ENCODE results near the gene TDRD10.

Gene TDRD10

GRCh38 chr1:154533952-154534844, 32.2 kb downstream of the TDRD10 start:
- no peaks in the 10 kb centered on the region for H3K79me1 ChIP-seq (ENCODE audit: low read length)
- H4K8ac ChIP-seq (ENCODE audit: low read depth, low read length): no peak overlapping the region
- H3K9me3 ChIP-seq (ENCODE audit: insufficient read depth, low read depth, low read length): peaks cover 8% of the 10 kb centered on the region
- WGBS (ENCODE audit: extremely low coverage, insufficient coverage, insufficient read length): no CpG with 5 or more reads among the region's 11 CpGs
- H2BK12ac ChIP-seq (ENCODE audit: low read length): no peak overlapping the region
- no peak overlapping the region for H3K27ac ChIP-seq (ENCODE audit: low read depth, low read length)
- no peak overlapping the region for H2AFZ ChIP-seq (ENCODE audit: insufficient read depth, low read length, poor library complexity)
- H2BK5ac ChIP-seq (ENCODE audit: low read depth, low read length, poor library complexity): no peak overlapping the region
- H3K4me1 ChIP-seq (ENCODE audit: control insufficient read depth in 1 of 2, insufficient read depth in 2 of 2, low read length in 2 of 2): no peaks in the 10 kb centered on the region
- H3K4me3 ChIP-seq (ENCODE audit: low read depth, low read length): no peak overlapping the region
- no peak overlapping the region for H4K91ac ChIP-seq (ENCODE audit: low read depth, low read length)
- H4K12ac ChIP-seq (ENCODE audit: low read depth, low read length): no peak overlapping the region
- peak; percentile 56 to 66 for DNase-seq
- H3K36me3 ChIP-seq (ENCODE audit: control insufficient read depth in 1 of 2, insufficient read depth in 2 of 2, low read length in 2 of 2): no peaks in the 10 kb centered on the region
- H2AK5ac ChIP-seq (ENCODE audit: low read length): no peak overlapping the region
- H3K27me3 ChIP-seq (ENCODE audit: insufficient read depth, low read length): no peaks in the 10 kb centered on the region
- H3K9ac ChIP-seq (ENCODE audit: low read length): no peak overlapping the region
- H3K14ac ChIP-seq (ENCODE audit: low read length): no peak overlapping the region
- no peak overlapping the region for H3K4ac ChIP-seq (ENCODE audit: low read depth, low read length)
- H2BK120ac ChIP-seq (ENCODE audit: insufficient read depth, low read length, poor library complexity): no peak overlapping the region
- H3K23ac ChIP-seq (ENCODE audit: low read length): no peak overlapping the region
- H3K18ac ChIP-seq (ENCODE audit: low read length): no peak overlapping the region
- no peaks in the 10 kb centered on the region for H3K79me2 ChIP-seq (ENCODE audit: control insufficient read depth, insufficient read depth, low read length, poor library complexity)
- H3K4me2 ChIP-seq (ENCODE audit: low read length): no peak overlapping the region

GRCh38 chr1:154536570-154536969, 34.6 kb downstream of the TDRD10 start:
- Histone ChIP-seq H3K23ac (ENCODE audit: low read length) (no peak overlapping the region), H3K27ac (ENCODE audit: low read depth, low read length) (no peak overlapping the region), H3K4me1 (ENCODE audit: control insufficient read depth in 1 of 2, insufficient read depth in 2 of 2, low read length in 2 of 2) (no peaks in the 10 kb centered on the region), H2BK5ac (ENCODE audit: low read depth, low read length, poor library complexity) (no peak overlapping the region), H3K36me3 (ENCODE audit: control insufficient read depth in 1 of 2, insufficient read depth in 2 of 2, low read length in 2 of 2) (no peaks in the 10 kb centered on the region), H2BK12ac (ENCODE audit: low read length) (no peak overlapping the region), H2BK120ac (ENCODE audit: insufficient read depth, low read length, poor library complexity) (no peak overlapping the region), H4K8ac (ENCODE audit: low read depth, low read length) (no peak overlapping the region), H3K18ac (ENCODE audit: low read length) (no peak overlapping the region), H2AK5ac (ENCODE audit: low read length) (no peak overlapping the region), H3K79me2 (ENCODE audit: control insufficient read depth, insufficient read depth, low read length, poor library complexity) (no peaks in the 10 kb centered on the region), H3K9ac (ENCODE audit: low read length) (no peak overlapping the region), H4K12ac (ENCODE audit: low read depth, low read length) (no peak overlapping the region), H2AFZ (ENCODE audit: insufficient read depth, low read length, poor library complexity) (no peak overlapping the region), H4K91ac (ENCODE audit: low read depth, low read length) (no peak overlapping the region), H3K27me3 (ENCODE audit: insufficient read depth, low read length) (no peaks in the 10 kb centered on the region), H3K4ac (ENCODE audit: low read depth, low read length) (no peak overlapping the region), H3K9me3 (ENCODE audit: insufficient read depth, low read depth, low read length) (peaks cover 8% of the 10 kb centered on the region), H3K4me2 (ENCODE audit: low read length) (no peak overlapping the region), H3K79me1 (ENCODE audit: low read length) (no peaks in the 10 kb centered on the region), H3K4me3 (ENCODE audit: low read depth, low read length) (no peak overlapping the region), H3K14ac (ENCODE audit: low read length) (no peak overlapping the region)
- no CpG with 5 or more reads among the region's 7 CpGs for WGBS (ENCODE audit: extremely low coverage, insufficient coverage, insufficient read length)
- DNase-seq: no peak

GRCh38 chr1:154539486-154540483, 37.8 kb downstream of the TDRD10 start:
- Histone ChIP-seq H3K36me3 (ENCODE audit: control insufficient read depth in 1 of 2, insufficient read depth in 2 of 2, low read length in 2 of 2) (no peaks in the 10 kb centered on the region), H3K14ac (ENCODE audit: low read length) (no peak overlapping the region), H4K12ac (ENCODE audit: low read depth, low read length) (no peak overlapping the region), H3K18ac (ENCODE audit: low read length) (no peak overlapping the region), H2BK12ac (ENCODE audit: low read length) (no peak overlapping the region), H3K23ac (ENCODE audit: low read length) (no peak overlapping the region), H3K4me3 (ENCODE audit: low read depth, low read length) (no peak overlapping the region), H3K27ac (ENCODE audit: low read depth, low read length) (no peak overlapping the region), H3K79me2 (ENCODE audit: control insufficient read depth, insufficient read depth, low read length, poor library complexity) (no peaks in the 10 kb centered on the region), H3K4me1 (ENCODE audit: control insufficient read depth in 1 of 2, insufficient read depth in 2 of 2, low read length in 2 of 2) (no peaks in the 10 kb centered on the region), H3K9me3 (ENCODE audit: insufficient read depth, low read depth, low read length) (peaks cover 6% of the 10 kb centered on the region), H4K8ac (ENCODE audit: low read depth, low read length) (no peak overlapping the region), H4K91ac (ENCODE audit: low read depth, low read length) (no peak overlapping the region), H2BK5ac (ENCODE audit: low read depth, low read length, poor library complexity) (no peak overlapping the region), H2AFZ (ENCODE audit: insufficient read depth, low read length, poor library complexity) (no peak overlapping the region), H3K4ac (ENCODE audit: low read depth, low read length) (no peak overlapping the region), H3K79me1 (ENCODE audit: low read length) (no peaks in the 10 kb centered on the region), H3K4me2 (ENCODE audit: low read length) (no peak overlapping the region), H2BK120ac (ENCODE audit: insufficient read depth, low read length, poor library complexity) (no peak overlapping the region), H3K27me3 (ENCODE audit: insufficient read depth, low read length) (no peaks in the 10 kb centered on the region), H3K9ac (ENCODE audit: low read length) (no peak overlapping the region), H2AK5ac (ENCODE audit: low read length) (no peak overlapping the region)
- peak in 1 of 2 donors; percentile 44 for DNase-seq
- WGBS (ENCODE audit: extremely low coverage, insufficient coverage, insufficient read length): no CpG with 5 or more reads among the region's 9 CpGs

GRCh38 chr1:154541231-154541630, 39.2 kb downstream of the TDRD10 start:
- Histone ChIP-seq H3K27me3 (ENCODE audit: insufficient read depth, low read length) (no peaks in the 10 kb centered on the region), H3K27ac (ENCODE audit: low read depth, low read length) (no peak overlapping the region), H4K12ac (ENCODE audit: low read depth, low read length) (no peak overlapping the region), H3K79me2 (ENCODE audit: control insufficient read depth, insufficient read depth, low read length, poor library complexity) (no peaks in the 10 kb centered on the region), H3K36me3 (ENCODE audit: control insufficient read depth in 1 of 2, insufficient read depth in 2 of 2, low read length in 2 of 2) (no peaks in the 10 kb centered on the region), H3K9ac (ENCODE audit: low read length) (no peak overlapping the region), H2AK5ac (ENCODE audit: low read length) (no peak overlapping the region), H3K4me3 (ENCODE audit: low read depth, low read length) (no peak overlapping the region), H2BK5ac (ENCODE audit: low read depth, low read length, poor library complexity) (no peak overlapping the region), H3K14ac (ENCODE audit: low read length) (no peak overlapping the region), H3K79me1 (ENCODE audit: low read length) (no peaks in the 10 kb centered on the region), H3K23ac (ENCODE audit: low read length) (no peak overlapping the region), H4K8ac (ENCODE audit: low read depth, low read length) (no peak overlapping the region), H3K4ac (ENCODE audit: low read depth, low read length) (no peak overlapping the region), H2BK120ac (ENCODE audit: insufficient read depth, low read length, poor library complexity) (no peak overlapping the region), H2AFZ (ENCODE audit: insufficient read depth, low read length, poor library complexity) (no peak overlapping the region), H4K91ac (ENCODE audit: low read depth, low read length) (no peak overlapping the region), H2BK12ac (ENCODE audit: low read length) (no peak overlapping the region), H3K18ac (ENCODE audit: low read length) (no peak overlapping the region), H3K4me1 (ENCODE audit: control insufficient read depth in 1 of 2, insufficient read depth in 2 of 2, low read length in 2 of 2) (no peaks in the 10 kb centered on the region), H3K4me2 (ENCODE audit: low read length) (no peak overlapping the region), H3K9me3 (ENCODE audit: insufficient read depth, low read depth, low read length) (peaks cover 2% of the 10 kb centered on the region)
- no CpG with 5 or more reads among the region's 6 CpGs for WGBS (ENCODE audit: extremely low coverage, insufficient coverage, insufficient read length)
- no peak for DNase-seq

Data from trophoblast cell (in vitro differentiated cells and primary cell).